ENCODE measurements around the gene MYLK.
A peak's percentile ranks its signal among the peaks of the same experiment; 100 is the strongest.

The MYLK gene

DNA sequence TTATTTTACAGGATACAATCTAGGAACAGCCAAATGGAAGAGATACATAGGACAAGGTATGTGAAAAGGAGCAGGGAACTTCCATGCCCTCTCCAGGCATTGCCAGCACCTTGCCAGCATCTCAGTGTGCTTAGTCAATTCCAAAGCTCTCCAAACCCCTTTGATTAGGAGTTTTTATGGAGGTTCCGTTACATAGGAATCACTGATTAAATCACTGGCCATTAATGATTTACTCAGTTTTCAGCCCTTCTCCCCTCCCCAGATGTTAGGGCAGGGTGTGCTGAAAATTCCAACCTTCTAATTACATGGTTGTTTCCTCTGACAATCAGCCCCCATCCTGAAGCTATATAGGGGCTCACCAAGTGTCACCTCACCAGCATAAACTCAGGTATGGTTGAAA lies 11.5 kb downstream of the MYLK start:
- no peak for DNase-seq (ENCODE audit: low spot score)

DNA sequence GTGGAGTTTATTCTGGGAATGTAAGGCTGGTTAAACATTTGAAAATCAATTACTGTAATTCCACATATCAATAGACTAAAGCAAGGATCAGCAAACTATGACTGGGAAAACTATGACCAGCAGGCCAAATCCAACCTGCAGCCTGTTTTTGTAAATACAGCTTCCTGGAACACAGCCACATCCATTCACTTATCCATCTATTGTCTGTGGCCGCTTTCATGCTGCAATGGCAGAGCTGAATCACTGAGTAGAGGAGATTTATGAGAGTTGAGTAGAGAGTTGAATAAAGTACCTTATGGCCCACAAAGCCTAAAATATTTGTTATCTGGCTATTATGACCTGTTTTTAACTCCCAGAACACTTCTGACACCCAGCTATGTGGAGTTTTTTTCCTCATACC lies 12.2 kb downstream of the MYLK start:
- DNase-seq (ENCODE audit: low spot score) = no peak

DNA sequence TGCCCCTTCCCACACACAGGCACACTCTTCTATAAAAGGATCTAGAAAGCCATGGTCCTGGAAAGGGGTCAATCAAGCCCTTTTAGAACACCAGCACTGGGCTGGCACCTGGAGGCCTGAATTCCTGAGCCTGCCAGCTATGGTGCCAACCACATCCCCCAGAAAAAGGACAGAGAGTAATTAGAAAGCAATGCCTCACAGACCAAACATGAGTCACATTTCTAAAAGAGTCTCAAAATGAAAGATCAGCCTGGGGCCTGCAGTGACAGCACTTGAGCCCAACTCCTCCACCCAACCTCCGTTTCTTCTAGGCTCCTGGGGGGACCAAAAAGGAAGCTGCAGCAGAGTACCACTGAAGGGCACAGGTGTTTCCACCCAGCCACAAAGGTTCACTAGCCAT lies 14.1 kb downstream of the MYLK start:
- DNase-seq (ENCODE audit: low spot score) = peak; percentile 26

DNA sequence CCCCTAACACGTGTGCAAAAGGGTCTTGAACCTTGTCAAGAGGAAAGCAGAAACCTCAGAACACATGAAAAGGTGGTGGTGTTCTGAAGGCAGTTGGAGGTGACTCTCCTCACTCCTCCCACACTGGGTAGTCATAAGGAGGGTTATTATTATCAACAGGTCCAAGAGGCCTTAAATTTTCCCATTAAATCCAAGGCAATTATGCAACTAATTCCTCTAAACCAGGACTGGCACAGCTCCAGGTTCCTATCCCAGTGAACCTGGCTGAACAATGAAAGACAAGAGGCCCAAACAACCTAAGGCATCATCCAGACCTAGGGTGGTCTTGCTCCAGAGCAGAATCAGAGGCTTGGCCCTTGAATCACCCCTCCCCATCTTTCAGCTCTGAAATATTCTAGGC lies 15.0 kb downstream of the MYLK start:
- DNase-seq (ENCODE audit: low spot score) = no peak

DNA sequence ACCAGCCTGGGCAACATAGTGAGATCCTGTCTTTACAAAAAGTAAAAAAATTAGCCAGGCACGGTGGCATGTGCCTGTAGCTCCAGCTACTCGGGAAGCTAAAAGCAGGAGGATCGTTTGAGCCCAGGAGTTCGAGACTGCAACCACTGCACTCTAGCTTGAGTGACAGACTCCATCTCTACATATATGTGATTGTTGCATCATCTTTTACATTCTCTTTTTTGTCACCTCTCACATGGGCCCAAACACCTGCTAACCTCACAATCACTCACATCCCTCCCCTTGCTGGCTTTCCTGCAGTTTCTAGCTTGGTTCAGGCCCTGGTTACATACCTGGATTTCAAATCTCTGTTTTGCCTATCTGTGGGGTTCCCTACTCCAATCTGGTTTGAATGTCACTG lies 19.4 kb downstream of the MYLK start:
- no peak for DNase-seq (ENCODE audit: low spot score)

DNA sequence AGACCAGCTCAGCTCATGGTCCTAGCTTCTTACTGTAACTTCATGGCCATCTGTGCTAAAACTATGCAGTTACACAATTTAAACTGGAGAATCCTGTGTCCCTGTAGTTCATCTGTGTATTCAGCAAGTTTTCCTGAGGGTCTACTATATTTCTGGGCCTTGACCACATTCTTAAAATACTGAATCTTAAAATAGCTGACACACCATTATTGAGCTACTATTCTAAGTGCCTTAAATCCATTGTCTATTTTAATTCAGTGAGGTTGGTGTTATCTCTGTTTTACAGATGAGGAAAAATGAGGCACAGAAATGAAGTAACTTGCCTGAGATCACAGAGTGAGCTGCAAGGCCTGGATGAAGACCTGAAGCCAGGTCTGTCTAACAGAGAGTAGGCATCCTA lies 22.0 kb downstream of the MYLK start:
- DNase-seq (ENCODE audit: low spot score) = no peak

DNA sequence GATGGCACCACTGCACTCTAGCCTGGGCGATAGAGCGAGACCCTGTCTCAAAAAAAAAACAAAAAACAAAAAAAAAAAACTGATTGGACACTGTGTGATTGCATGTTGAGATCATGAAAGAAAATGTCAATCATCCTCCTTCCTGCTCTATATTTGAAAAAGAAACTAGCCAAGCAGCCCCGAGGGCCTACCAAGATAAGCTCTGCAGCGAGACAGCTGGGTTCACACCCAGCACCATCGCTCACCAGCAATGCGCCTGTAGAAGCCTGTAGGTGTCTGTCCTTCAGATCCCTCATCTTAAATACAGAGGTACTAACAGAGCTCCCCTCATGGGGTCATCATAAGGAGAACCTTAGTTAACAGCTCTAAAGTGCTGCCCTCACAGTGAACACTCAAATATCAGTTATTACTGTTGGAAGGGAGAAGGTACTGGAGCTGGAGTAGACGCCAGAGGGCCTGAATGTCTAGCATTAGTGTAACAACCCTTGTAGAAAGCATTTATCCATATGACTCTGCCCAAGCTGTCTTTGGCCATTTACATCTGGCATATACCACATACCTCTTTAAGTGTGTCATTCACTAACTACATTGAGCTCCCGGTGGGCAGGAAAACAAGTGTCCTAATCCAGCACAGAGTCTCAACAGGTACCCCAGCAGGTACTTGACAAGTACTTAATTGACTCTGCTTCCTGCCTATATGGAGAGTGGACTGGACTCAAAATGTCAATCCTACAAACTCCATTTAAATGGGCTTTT lies 22.9 kb downstream of the MYLK start:
- DNase-seq (ENCODE audit: low spot score) = no peak

GRCh38 chr3:123859177-123859576 lies 25.0 kb downstream of the MYLK start:
- no peak for DNase-seq (ENCODE audit: low spot score)

DNA sequence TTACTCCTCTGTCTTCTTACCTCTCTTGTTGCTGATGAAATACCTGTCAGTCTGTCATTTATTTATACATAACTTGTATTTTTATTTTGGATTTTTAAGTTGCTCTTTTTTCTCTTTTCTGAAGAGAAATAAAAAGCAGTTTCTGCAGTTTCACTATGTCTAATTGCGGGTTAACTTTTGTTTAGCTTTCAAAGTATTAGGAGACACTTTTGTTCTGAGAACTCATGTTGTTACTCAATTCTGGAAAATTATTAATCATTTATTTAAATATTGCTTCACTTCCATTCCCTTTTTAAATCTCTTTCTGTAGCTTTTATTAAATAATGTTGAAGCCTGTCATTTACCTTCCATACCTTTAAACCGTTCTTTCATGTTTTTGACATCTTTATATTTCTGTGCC lies 29.2 kb downstream of the MYLK start:
- DNase-seq (ENCODE audit: low spot score) = no peak

DNA sequence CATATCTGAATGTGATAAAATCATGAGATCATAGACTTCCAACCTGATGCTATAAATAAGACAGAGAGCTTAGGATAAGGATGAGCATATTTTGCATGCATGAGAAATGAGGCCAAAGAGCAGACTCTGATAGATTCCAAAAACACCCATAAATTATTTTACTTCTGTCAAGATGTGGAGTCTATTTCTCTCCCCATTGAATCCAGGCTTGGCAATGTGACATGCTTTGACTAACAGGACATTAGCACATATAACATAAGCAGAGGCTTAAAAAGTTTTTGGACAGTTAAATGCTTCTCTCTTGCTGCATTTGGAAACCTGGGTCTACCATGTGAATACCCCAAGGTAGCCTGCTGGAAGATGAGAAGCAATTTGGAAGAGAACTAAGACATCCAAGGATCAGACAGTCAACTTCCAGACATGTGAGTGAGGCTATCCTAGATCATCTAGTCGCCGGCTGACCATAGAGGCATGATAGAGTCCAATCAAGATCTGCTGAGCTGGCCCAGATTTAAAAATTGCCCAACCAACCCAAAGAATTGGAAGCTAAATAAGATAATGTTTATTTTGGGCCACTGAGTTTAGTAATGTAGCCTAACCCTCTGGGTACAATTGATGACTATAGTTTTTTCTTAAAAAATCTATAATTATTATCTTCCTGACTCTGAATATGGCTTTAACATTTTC lies 30.3 kb downstream of the MYLK start:
- DNase-seq (ENCODE audit: low spot score) = no peak

DNA sequence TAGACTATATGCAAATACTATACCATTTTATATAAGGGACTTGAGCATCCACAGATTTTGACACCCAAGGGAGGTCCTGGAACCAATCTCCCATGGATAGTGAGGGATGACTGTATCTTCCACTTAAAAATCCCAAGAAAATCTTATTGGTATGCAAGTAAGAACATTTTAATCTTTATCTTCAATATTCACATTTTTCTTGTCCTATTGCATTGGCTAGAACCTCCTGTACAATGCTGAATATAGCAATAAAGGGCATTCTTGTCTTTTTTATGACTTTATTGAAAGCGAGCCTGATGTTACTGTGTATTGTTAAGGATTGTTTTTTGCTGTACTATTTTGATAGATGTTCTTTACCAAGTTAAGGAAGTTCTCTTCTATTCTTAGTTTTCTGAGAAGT lies 36.9 kb downstream of the MYLK start:
- no peak for DNase-seq (ENCODE audit: low spot score)

GRCh38 chr3:123843668-123844067 lies 40.5 kb downstream of the MYLK start:
- no peak for DNase-seq (ENCODE audit: low spot score)

GRCh38 chr3:123842711-123843110 lies 41.4 kb downstream of the MYLK start:
- DNase-seq (ENCODE audit: low spot score) = no peak

GRCh38 chr3:123841476-123842238 lies 42.5 kb downstream of the MYLK start:
- DNase-seq (ENCODE audit: low spot score) = peak; percentile 6

DNA sequence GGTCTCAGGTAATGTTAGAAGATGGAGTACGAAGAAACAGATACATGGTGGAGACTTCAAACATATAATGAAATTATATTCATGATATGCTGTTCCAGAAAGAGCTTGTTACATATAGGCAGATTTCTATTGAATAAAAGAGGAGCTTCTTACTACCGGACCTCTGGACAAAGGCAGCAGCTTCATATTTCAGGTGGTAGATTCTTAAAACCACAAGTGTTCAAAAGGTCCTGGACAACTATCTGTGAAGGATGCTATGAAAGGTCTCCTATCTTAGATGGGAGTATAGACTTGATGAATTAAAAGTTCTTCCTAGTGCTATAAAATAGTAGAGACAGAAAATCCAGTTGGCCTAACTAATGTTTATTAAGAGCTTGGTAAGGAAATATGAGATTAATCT lies 43.2 kb downstream of the MYLK start:
- no peak for DNase-seq (ENCODE audit: low spot score)

DNA sequence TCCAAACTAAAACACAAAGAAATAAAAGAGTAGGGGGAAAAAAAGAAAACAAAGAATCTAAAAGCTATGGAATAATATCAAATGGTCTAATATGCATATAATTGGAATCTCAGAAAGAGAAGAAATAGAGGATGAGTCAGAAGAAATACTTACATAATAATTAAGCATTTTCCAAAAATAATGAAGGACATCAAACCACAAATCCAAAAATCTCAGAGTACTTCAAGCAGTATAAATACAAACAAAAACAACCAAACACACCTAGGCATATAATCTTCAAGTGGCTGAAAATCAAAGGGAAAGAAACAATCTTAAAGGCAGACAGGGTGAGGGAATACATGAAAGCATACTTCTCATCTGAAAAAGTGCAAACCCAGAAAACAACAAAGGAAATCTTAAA lies 46.3 kb downstream of the MYLK start:
- no peak for DNase-seq (ENCODE audit: low spot score)

DNA sequence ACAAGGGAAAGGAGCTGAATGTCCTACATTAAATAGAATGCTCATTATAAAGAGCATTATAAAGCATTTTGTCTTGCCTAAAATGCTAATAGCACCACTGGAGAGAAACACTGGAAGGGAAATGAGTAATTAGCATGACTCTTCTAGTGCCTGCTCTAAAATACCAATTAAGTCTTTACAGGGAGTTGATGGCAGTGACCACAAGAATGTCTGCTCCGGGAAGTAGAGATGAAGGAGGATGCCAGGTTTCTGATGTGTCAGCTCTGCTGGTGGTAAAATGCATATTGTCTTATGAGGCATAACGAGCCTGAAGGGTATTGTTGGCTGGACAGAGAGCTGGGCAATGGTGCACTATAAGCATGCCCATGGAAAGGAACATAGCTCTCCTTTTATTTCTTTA lies 49.5 kb downstream of the MYLK start:
- DNase-seq (ENCODE audit: low spot score) = peak; percentile 21

DNA sequence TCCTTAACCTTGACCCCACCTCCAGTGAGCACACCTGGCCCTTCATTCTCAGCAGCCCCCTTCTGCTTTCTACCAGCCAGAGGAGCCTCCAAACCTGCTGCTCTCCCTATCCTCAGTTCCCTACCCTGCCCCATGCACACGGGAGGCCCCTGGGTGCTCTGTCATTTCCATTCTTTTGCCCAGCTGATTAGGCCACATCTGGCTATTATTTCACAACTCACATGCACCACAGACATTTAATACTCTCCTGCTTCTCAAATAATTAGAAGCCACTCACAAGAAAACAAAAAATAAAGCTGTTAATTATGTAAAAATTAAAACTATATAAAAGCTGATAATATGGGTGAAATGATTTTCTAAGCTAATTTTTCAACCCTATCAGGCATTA lies 50.7 kb downstream of the MYLK start:
- no peak for DNase-seq (ENCODE audit: low spot score)

DNA sequence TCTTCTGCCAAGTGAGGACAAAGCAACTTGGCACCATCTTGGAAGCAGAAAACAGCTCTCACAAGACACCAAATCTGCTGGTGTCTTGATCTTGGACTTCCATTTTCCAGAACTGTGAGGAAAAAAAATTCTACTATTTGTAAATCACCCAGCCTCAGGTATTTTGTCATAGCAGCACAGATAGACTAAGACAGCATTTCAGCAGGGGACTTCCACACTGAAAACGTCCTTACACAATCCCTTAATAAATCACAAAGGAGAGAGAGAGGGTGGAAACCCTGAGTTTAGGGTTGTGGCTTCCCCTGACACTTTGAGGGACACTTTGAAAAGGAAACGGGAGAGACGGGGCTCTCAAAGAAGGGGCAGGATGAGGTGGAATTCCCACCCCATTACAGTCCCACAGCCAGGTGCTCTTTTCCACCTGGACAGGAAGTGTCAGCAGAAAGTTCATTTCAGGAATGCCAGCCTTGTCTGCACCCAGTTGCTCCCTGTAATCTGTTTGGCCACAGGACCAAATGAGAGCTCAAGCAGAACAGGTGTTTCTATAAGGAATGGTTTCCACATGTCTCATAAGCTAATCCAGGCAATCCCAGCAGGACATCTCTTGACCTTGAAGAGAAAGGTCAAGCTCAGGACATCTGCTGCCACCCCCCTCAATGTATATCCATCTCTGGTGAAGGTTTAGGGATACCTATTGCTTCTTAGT lies 51.3 kb downstream of the MYLK start:
- DNase-seq (ENCODE audit: low spot score) = no peak

GRCh38 chr3:123831420-123831819 lies 52.7 kb downstream of the MYLK start:
- no peak for DNase-seq (ENCODE audit: low spot score)

DNA sequence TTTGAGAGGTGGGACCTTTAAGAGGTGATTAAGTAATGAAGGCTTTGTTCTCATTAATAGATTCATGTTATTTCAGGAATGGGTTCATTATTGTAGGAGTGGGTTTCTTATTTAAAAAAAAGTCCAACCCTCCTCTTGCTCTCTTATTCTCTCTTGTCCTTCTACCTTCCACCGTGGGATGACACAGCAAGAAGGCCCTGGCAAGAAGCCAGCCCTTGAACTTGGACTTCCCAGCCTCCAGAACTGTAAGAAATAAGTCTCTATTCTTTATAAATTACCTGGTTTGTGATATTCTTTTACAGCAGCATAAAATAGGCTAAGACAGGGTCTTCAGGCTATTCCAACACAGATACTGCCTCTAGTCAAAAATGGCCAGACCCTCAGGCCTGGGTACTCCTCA lies 62.2 kb downstream of the MYLK start:
- DNase-seq (ENCODE audit: low spot score) = no peak

DNA sequence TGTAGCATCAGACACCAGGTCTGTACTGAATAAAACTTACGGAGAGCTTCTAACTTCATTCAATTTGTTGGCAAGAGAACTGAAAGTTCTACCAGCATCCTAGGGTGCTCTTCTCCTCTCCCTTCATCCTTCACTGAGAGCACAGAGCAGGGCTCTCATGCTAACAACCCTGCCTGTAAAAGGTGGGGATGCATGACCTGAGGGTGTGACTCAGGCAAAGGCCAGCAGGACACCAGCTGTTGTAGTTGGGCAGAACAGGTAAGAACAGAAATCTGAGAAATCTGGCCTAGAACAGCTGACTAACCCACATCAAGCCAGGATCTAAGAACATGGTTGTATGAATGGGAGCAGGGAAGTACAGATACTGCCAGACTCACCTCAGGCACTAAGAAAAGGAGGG lies 64.2 kb downstream of the MYLK start:
- no peak for DNase-seq (ENCODE audit: low spot score)
